ENCODE measurements around the gene SDF2L1. TPM values are rescaled to one million over a fixed set of nuclear protein-coding genes. Genes with fewer than 3 reads are reported as not detected.
A peak's percentile ranks its signal among the peaks of the same experiment; 100 is the strongest.

The SDF2L1 gene
- total RNA-seq, 1 donor from 2014 or later, result 41.3 TPM

Small RNAs within 50 kb of the gene (microRNA-seq; reads per million reads assigned to microRNA genes)
- gene MIR130B (ENCODE audit: borderline microRNAs expressed), result 131 reads per million, percentile 68 among the genes with 10 or more reads in this experiment
- 2.5 reads per million, percentile 15 among the genes with 10 or more reads in this experiment for gene MIR301B (ENCODE audit: borderline microRNAs expressed)

Other genes starting within 250 kb of the SDF2L1 start
- gene HIC2, start 224.9 kb upstream of the SDF2L1 start, total RNA-seq, result 5.1 TPM
- 4.0 TPM for gene TMEM191C, start 174.9 kb upstream of the SDF2L1 start, total RNA-seq
- 0.41 TPM for gene RIMBP3C, start 90.8 kb upstream of the SDF2L1 start, total RNA-seq
- 45.7 TPM for gene UBE2L3, start 74.6 kb upstream of the SDF2L1 start, total RNA-seq
- gene YDJC, start 12.3 kb upstream of the SDF2L1 start, total RNA-seq, result 13.9 TPM
- 0.69 TPM for gene CCDC116, start 9.5 kb upstream of the SDF2L1 start, total RNA-seq
- gene PPIL2, start 23.7 kb downstream of the SDF2L1 start, total RNA-seq, result 40.3 TPM
- 6.7 TPM for gene YPEL1, start 93.5 kb downstream of the SDF2L1 start, total RNA-seq
- gene MAPK1, start 225.3 kb downstream of the SDF2L1 start, total RNA-seq, result 134 TPM

Measured in upper lobe of right lung (tissue), 1 donor.